ENCODE data around the gene PANK2.

- TF ChIP-seq CTCF (IDR thresholded peaks at IDR 0.05 in 2 of 3, conservative IDR thresholded peaks at IDR 0.05 in 1 of 3; ENCODE audit: control insufficient read depth in 2 of 3, extremely low read depth in 1 of 3, insufficient read depth in 1 of 3, low read depth in 3 of 3, low read length in 3 of 3), result no peak
- TF ChIP-seq POLR2A (IDR thresholded peaks at IDR 0.05; ENCODE audit: low read depth, low read length), result peak; percentile 98
- TF ChIP-seq, protein P1, sequence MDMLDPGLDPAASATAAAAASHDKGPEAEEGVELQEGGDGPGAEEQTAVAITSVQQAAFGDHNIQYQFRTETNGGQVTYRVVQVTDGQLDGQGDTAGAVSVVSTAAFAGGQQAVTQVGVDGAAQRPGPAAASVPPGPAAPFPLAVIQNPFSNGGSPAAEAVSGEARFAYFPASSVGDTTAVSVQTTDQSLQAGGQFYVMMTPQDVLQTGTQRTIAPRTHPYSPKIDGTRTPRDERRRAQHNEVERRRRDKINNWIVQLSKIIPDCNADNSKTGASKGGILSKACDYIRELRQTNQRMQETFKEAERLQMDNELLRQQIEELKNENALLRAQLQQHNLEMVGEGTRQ (IDR thresholded peaks at IDR 0.05; ENCODE audit: borderline replicate concordance, low read depth, low read length), result no peak
- TF ChIP-seq CREB1 (IDR thresholded peaks at IDR 0.05; ENCODE audit: low read depth), result no peak; the same call in 1 of the 2 replicates
- no peak for TF ChIP-seq SMC3 (IDR thresholded peaks at IDR 0.05; ENCODE audit: borderline replicate concordance, low read length)
- no peak for TF ChIP-seq BRCA1 (IDR thresholded peaks at IDR 0.05; ENCODE audit: low read depth, low read length)
- TF ChIP-seq EGR1 (IDR thresholded peaks at IDR 0.05; ENCODE audit: borderline replicate concordance in 1 of 2, low read depth in 2 of 2, low read length in 2 of 2), result peak in 1 of 2 experiments; percentile 17; a peak in 1 of 3 replicates
These were observed 42.3 kb upstream of the PANK2 start, which contains the start of gene MAVS for GRCh38 chr20:3846740-3847428.

Data from GM12878 (cell line).